NK-92 (cell line): Measurements from ENCODE around the gene PDZD2.
"Not testable (repeated sequence)": the region's sequence is repeated elsewhere in the genome, so short reads cannot be mapped to it uniquely, and the experiment has no call there.

Source experiments
- DNase-seq: peaks from one replicate; lab custom pipeline; 2025; ENCODE audit not compliant: unreplicated experiment; lab: John Stamatoyannopoulos, UW

The PDZD2 gene

DNA sequence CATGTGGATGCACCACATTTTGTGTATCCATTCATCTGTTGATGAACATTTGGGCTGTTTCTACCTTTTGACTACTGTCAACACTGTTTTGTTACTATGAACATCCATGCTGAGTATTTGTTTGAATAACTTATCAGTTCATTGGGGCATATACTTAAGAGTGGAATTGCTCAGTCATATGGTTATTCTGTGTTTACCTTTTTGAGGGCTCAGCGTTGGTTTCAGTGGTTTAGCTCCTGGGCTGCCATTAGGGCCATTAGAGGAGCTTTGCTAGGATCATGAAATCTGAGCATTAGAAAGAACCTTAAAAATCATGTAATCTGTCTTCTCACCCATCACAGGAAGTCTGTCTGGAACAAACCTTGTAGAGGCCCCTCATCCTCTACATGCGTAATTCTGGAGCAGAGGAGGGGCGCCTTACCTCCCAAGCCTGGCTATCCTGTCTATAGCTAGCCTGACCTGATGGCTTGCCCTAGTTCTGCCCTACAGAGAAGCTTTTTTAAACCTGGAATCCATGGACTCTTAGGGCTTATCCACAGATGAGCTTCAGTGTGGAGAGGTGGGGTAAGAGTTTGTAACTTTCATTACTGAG lies 92.9 kb downstream of the PDZD2 start:
- no peak for DNase-seq

DNA sequence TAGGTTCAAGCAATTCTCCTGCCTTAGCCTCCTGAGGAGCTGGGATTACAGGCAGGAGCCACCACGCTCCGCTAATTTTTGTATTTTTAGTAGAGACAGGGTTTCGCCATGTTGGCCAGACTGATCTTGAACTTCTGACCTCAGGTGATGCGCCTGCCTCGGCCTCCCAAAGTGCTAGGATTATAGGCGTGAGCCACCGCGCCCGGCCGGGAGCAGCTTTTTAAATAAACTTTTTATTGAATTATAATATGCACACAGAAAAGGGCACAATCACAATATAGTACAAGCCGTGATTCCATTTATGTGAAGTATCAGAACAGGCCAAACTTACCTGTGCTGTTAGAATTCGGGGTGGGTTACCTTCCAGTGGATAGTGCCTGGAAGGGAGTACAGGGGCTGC lies 93.9 kb downstream of the PDZD2 start:
- not testable (repeated sequence) for DNase-seq

- no peak for DNase-seq
These were observed 94.4 kb downstream of the PDZD2 start for GRCh38 chr5:31733371-31733770.

DNA sequence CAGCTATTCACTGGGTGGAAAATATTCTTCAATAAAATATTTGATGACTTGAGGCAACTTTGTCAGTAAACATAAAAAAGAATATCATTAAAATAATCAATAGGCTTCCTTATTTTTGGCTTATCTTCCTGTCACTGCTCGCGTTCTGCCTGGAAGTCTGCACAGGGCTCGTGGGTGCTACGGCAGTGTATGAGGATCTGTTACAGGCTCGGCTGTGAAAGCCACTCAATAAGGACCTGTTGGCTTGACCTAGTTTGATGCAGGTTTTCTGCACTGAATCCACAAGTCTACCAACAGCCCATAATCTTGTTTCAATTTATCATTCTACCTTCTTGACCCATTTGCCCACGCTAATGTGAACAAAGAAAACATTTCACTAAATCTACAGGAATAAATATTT lies 97.2 kb downstream of the PDZD2 start:
- no peak for DNase-seq

- DNase-seq: no peak
These were observed 99.3 kb downstream of the PDZD2 start for GRCh38 chr5:31738199-31738598.

GRCh38 chr5:31741496-31741895 lies 102.6 kb downstream of the PDZD2 start:
- no peak for DNase-seq

- no peak for DNase-seq
These were observed 104.7 kb downstream of the PDZD2 start for GRCh38 chr5:31743678-31744077.

- DNase-seq: no peak
These were observed 109.7 kb downstream of the PDZD2 start for GRCh38 chr5:31748458-31749172.

GRCh38 chr5:31750215-31750614 lies 111.3 kb downstream of the PDZD2 start:
- DNase-seq: no peak

DNA sequence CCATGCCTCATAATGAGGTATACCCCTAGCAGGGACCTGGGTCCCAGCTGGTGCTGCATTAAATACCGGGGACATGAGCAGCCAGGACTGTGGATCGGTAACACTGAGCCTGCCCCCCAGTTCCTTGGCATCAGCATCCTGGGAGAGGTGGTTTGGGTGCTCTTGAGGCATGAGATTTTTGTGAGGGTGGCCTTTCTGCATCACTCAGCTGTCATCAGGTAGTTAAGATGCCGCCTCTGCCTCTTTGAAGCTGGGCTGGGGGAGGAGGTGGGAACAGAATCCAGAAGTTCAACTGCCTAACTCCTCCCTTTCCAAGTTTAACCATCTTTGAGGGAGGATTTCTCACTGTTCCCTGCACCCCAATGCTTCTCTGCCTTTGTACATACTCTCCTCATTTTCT lies 112.7 kb downstream of the PDZD2 start:
- DNase-seq: no peak

GRCh38 chr5:31753700-31754357 lies 114.9 kb downstream of the PDZD2 start:
- DNase-seq: no peak

DNA sequence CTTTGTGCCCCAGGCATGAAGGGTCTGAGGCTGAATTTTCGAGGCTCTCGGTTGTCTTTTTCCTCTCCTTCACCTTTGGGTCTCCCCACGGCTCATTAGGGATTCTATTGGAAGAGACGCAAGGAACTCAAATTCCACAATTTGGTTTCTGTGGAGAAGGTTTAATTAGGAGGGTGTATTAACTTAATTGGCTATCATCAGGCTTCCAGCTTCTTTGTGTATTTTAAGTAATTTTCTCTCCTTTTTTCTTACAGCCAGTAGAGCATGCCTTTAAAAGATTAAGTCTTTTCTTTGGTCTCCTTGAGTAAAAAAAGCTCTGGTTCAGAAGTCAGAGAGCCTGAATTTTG lies 115.4 kb downstream of the PDZD2 start:
- DNase-seq: no peak

- no peak for DNase-seq
These were observed 116.1 kb downstream of the PDZD2 start for GRCh38 chr5:31754741-31755675.

DNA sequence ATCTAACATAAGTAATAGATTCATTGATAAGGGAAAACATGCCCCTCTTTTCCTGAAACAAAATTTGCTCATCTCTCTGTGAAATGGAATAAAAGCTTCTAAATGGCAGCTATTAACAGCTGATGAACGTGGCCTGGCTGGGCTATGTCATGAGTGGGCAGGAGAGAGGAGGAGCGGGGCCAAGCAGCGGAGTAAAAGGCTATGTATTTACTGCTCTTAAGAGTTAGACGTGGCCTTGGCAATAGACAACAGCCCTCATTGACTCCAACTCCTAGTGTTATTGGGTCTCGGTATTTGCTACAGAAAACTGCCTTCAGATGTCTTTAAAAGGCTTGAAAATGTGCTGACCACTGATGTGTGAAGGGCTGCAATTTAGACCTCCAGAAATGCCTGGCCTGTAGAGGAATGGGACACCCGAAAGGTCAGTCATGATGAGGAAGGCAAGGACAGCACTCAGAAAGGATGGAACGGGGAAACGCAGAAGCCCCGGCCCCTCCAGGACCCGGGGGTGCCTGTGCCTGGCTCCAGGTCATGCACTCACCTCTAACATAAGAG lies 116.8 kb downstream of the PDZD2 start:
- DNase-seq: no peak

GRCh38 chr5:31757806-31758205 lies 118.9 kb downstream of the PDZD2 start:
- no peak for DNase-seq

DNA sequence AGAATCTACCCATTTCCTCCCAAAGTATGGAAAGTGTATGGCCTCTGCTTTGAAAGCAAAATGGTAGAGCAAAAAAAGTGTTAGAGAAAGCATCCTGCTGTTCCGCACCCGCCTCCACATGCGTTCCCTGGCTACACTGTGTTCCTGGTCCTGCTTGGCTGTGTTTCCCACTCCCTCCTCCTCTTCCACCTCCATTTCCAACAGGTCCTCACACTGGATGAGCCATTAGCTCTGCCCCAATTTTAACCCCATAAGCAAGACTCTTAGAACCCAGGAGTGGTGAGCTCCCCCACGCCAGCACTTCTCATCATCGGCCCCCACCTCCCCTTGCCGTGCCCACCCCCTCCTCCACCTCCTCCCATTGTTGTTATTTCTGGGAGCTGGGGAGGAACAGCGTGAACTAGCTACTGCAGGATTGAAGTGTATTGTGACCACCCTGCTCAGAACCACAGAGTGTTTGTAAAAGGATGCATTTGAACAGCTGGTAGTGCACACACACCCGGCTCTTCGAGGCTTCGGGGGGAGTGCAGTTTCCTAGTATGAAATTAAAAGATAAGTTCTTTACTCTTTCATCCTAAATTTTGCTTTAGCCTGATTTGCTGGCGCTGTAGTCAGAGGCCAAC lies 120.0 kb downstream of the PDZD2 start:
- no peak for DNase-seq

DNA sequence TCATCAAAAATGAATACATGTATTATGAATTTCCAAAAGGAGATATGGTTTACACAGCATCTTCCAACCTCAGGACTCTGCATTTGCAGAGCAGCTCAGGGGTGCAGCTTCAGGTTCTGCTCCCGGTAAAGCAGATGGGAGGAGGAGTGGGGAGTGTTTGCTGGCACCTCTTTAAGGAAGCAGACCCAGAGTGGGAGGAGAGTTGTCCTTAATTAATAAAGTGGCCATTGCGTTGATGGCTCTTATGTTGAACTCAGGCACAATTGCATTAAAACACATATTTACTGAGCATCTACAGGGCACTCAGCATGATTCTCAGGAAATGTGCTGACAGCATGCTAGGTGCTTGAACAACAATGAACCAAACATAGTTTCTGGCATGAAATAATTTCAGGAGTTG lies 121.0 kb downstream of the PDZD2 start:
- DNase-seq: no peak

DNA sequence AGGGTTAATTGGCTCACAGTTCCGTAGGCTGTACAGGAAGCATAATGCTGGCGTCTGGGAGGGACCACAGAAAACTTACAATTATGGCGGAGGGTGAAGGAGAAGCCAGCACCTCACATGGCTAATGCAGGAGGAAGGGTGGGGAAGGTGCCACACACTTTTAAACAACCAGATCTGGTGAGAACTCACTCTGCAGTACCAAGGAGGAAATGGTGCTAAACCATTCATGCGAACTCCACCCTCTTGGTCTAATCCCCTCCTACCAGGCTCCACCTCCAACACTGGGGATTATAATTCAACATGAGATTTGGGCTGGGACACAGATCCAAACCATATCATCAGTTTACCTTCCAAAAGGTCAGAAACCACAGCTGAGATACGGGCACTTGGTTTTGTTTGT lies 122.9 kb downstream of the PDZD2 start:
- DNase-seq: no peak

DNA sequence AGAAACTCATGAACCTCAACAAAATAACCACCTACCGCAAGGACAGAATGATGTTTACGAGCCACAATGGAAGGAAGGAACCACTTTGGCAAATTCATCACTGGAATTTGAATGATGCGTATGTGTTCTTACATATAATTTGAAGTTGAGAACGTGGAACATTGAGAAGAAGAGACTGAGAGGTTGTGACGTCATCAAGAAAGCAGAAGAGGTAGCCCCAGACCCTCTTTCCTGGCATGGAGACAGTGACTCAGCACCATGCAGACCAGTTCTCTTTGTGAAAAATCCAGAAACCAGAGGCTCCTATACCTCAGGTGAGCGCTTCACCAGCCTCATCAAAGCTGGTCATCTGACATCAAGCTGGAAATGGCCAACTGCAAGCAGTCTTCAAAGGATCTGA lies 124.5 kb downstream of the PDZD2 start:
- DNase-seq: no peak

GRCh38 chr5:31764687-31765086 lies 125.8 kb downstream of the PDZD2 start:
- DNase-seq: not testable (repeated sequence)
